Subcutaneous adipose tissue (tissue), 4 donors: ENCODE measurements around the gene NT5C. TPM values are rescaled to one million over a fixed set of nuclear protein-coding genes. Genes with fewer than 3 reads are reported as not detected.

Experiments
- total RNA-seq, 4 donors: library from RNA; depleted of rRNA; stranded (reverse); fragments of >200 nt; gene quantifications; one replicate each; pipeline ENCODE4 v1.1.0, GENCODE V29; 2016
- TF ChIP-seq, protein P1 (sequence below): fragments of 450-650 bp; IDR thresholded peaks from one replicate; pipeline ENCODE4 v1.5.1; 2016; ENCODE audit warnings: low read depth, mild to moderate bottlenecking, control low read depth, antibody characterized with exemption, moderate library complexity

Gene NT5C
- total RNA-seq, 4 donors from 2014 or later, result 35.4 to 92.3 (median 69.9) TPM

DNA sequence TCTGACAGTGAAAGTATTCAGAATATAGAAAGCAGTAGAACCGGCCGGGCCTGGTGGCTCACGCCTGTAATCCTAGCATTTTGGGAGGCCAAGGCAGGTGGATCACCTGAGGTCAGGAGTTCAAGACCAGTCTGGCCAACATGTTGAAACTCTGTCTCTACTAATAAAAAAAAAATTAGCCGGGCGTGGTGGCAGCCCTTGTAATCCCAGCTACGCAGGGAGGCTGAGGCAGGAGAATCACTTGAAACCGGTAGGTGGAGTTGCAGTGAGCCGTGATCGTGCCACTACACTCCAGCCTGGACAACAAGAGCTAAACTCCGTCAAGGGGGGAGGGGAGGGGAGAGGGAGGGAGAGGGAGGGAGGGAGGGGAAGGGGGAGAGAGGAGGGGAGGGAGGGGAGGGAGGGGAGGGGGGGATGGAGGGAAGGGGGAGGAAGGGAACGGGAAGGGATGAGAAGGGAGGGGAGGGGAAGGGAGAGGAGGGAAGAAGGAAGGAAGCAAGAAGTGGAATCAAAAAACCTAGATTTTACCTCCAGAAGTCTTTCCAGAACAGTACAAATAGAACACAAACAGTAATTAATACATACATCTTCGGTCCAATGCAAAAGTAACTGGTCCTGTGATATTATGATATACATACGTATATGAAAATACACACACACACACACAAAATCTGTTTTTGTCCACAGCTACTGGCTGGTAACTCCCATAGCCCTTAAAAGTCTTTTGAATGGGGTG, 10.9 kb upstream of the NT5C start:
- TF ChIP-seq, protein P1, sequence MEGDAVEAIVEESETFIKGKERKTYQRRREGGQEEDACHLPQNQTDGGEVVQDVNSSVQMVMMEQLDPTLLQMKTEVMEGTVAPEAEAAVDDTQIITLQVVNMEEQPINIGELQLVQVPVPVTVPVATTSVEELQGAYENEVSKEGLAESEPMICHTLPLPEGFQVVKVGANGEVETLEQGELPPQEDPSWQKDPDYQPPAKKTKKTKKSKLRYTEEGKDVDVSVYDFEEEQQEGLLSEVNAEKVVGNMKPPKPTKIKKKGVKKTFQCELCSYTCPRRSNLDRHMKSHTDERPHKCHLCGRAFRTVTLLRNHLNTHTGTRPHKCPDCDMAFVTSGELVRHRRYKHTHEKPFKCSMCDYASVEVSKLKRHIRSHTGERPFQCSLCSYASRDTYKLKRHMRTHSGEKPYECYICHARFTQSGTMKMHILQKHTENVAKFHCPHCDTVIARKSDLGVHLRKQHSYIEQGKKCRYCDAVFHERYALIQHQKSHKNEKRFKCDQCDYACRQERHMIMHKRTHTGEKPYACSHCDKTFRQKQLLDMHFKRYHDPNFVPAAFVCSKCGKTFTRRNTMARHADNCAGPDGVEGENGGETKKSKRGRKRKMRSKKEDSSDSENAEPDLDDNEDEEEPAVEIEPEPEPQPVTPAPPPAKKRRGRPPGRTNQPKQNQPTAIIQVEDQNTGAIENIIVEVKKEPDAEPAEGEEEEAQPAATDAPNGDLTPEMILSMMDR, result no peak

DNA sequence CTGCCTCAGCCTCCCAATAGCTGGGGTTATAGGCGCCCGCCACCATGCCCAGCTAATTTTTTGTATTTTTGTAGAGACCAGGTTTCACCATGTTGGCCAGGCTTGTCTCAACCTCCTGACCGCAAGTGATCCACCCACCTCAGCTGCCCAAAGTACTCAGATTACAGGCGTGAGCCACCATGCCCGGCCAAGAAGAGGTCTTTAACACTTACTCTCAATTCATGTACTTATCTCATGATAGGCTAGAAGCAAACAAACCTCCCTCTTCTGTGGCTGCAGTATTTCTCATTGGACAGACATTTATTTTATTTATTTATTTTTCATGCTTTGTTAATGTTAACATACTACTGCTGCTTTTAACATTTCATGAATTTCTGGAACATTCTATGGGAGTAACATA, 7.0 kb upstream of the NT5C start:
- TF ChIP-seq, protein P1, result no peak

DNA sequence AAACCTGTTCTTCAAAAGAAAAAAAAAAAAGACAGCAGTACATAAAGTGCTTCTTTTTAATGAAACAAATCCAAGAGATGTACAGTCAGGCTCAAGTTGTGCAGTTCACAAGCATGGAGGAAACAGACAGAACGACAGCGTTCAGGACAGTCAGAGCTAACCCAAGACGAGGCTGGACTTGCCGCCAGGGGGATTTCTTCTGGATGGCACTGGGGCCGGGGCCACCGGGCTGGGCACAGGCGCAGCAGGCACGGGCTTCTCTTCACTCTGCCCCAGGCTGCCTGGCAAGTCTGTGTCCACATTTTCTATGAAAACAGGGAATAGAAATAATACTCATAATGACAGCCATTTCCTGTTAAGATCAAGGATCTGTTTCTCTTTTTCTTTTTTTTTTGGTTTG, 4.4 kb upstream of the NT5C start:
- TF ChIP-seq, protein P1, result no peak

DNA sequence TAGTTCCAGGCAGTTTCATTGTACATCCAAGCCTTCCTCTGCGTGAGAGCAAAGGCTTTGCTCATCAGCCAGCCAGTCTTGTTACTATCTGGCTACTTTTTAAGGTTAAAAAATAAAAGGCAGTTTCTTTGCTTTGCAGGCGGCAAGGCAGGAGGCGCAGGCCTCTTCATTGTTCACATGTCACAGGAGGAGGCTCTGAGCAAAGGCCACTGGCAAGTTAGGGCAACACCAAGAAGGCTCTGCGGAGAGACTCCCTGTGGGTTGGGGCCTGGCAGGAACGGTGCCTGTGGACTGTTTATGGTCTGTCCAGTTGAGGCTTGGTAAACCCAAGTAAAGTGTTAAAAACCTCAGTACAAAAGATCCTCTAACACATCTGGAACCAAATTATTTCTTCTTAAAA, 3.9 kb upstream of the NT5C start:
- TF ChIP-seq, protein P1, result no peak

DNA sequence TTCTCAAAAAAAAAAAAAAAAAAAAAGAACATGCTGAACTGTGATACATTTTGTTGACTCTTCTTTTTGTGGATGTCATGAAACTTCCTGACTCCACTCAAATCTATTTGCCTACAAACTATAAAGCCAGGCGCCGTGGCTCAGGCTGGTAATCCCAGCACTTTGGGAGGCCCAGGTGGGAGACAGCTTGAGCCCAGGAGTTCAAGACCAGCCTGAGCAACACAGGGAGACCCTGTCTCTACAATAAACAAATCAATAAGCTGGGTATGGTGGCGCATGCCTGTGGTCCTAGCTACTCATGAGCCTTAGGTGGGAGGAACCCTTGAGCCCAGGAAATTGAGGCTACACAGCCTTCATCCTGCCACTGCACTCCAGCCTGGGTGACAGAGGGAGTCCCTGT, 1.5 kb upstream of the NT5C start:
- TF ChIP-seq, protein P1, result no peak

DNA sequence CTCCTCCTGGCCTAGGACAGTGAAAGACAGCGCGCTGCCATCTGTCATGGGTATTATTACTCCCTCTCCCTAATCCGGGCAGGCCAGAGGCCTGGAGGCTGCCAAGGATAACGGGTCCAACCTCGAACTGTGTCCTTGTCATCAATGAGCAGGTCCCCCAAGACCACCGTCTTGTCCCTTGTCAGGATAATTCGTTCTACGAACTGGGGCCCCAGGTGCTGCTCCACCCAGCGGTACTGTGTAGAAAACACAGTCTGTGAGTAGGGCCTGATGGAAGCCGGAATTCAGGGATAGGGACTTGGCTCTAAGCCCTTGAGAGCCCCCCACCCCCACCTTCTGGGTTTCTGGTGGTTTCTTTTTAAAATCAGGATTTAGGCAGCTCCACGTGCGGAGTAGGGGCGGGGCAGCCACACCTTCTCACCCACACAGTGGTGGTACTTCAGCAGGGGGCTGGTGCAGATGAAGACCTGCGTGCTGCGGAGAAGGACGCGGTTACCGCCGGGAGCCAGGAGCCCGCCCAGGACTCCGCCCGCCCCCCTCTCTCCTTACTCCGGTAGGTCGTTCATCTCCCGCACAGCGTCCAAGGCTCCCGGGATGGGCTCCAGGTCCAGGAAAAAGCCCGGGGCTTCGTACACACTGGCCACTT, 787 bp downstream of the NT5C start:
- TF ChIP-seq, protein P1, result no peak

DNA sequence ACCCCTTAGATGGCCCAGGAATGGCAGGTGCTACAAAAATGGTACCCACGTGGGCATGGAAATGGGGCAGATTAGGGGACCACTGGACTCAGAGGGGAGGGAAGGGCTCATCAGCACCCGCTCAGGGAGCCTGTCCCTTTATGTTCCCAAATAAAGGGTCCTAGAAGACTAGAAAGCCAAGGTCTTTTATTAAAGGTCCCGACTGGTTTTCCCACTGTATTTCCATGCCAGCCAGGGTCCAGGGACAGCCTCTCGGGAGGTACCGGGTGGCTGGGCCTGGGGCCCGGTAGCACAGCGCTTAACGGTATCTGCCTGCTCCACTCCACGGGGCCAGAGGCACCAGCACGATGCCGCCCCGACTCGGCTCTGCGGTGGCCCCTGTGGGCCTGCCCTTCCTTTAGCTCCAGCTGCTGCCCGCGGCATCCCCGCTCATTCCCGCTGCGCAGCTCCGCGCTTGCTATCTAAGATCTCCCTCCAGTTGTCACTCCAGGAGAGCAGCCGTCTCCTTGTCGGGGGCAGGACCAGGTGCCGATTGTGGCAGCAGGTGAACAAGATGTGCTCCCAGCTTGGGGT, 1.4 kb downstream of the NT5C start:
- TF ChIP-seq, protein P1, result no peak
